Nephron progenitor cell (in vitro differentiated cells): ENCODE data around the gene SLC25A21.

Source experiments
- DNase-seq: peaks from one replicate; pipeline ENCODE4 v3.0.0; 2021
- H3K27ac Mint-ChIP-seq: 2 replicates; pipeline ENCODE4 v1.8.0; 2021; ENCODE audit warnings: mild to moderate bottlenecking, moderate library complexity, mixed read lengths
- H3K27me3 Mint-ChIP-seq: 2 replicates; pipeline ENCODE4 v1.8.0; 2021; ENCODE audit warnings: mild to moderate bottlenecking, low read depth, mixed read lengths; ENCODE audit not compliant: poor library complexity
- H3K36me3 Mint-ChIP-seq: 2 replicates; pipeline ENCODE4 v1.8.0; 2021; ENCODE audit warnings: low read depth, mixed read lengths
- H3K4me1 Mint-ChIP-seq: 2 replicates; pipeline ENCODE4 v1.8.0; 2021; ENCODE audit warnings: mixed read lengths
- H3K4me3 Mint-ChIP-seq: 2 replicates; pipeline ENCODE4 v1.8.0; 2021; ENCODE audit warnings: mild to moderate bottlenecking, moderate library complexity, mixed read lengths
- H3K9me3 Mint-ChIP-seq: 2 replicates; pipeline ENCODE4 v1.8.0; 2021; ENCODE audit warnings: mild to moderate bottlenecking, moderate library complexity, mixed read lengths
- TF ChIP-seq, protein P1 (sequence below): fragments of 200-600 bp; sonication (generic); IDR thresholded peaks from 2 replicates; pipeline ENCODE4 v1.5.0; 2021; ENCODE audit warnings: antibody characterized with exemption

SLC25A21 gene

DNA sequence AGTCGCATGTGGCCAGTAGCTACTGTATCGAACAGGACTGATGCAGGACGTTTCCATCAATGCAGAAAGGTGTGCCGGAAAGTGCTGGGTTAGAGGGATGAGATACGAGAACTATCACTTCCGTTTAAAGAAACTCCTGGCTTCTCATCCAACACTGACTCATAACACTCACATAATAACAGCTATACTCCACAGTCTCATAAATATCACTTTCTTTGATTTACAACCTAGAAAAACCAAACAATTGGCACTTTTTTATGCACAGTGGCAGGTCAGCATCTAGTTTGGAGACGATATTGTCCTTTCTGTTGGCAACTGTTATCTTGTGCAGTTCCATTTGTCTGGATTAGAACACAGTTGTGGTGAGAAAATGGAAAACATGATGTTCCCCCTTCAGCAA, 43.4 kb downstream of the SLC25A21 start:
- no peak overlapping the region for H3K4me3 Mint-ChIP-seq
- no peak for DNase-seq
- no peaks in the 10 kb centered on the region for H3K27me3 Mint-ChIP-seq
- H3K4me1 Mint-ChIP-seq: peaks cover 10% of the 10 kb centered on the region
- no peaks in the 10 kb centered on the region for H3K9me3 Mint-ChIP-seq
- H3K36me3 Mint-ChIP-seq: no peaks in the 10 kb centered on the region
- no peak overlapping the region for H3K27ac Mint-ChIP-seq
- TF ChIP-seq, protein P1, sequence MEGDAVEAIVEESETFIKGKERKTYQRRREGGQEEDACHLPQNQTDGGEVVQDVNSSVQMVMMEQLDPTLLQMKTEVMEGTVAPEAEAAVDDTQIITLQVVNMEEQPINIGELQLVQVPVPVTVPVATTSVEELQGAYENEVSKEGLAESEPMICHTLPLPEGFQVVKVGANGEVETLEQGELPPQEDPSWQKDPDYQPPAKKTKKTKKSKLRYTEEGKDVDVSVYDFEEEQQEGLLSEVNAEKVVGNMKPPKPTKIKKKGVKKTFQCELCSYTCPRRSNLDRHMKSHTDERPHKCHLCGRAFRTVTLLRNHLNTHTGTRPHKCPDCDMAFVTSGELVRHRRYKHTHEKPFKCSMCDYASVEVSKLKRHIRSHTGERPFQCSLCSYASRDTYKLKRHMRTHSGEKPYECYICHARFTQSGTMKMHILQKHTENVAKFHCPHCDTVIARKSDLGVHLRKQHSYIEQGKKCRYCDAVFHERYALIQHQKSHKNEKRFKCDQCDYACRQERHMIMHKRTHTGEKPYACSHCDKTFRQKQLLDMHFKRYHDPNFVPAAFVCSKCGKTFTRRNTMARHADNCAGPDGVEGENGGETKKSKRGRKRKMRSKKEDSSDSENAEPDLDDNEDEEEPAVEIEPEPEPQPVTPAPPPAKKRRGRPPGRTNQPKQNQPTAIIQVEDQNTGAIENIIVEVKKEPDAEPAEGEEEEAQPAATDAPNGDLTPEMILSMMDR: no peak

DNA sequence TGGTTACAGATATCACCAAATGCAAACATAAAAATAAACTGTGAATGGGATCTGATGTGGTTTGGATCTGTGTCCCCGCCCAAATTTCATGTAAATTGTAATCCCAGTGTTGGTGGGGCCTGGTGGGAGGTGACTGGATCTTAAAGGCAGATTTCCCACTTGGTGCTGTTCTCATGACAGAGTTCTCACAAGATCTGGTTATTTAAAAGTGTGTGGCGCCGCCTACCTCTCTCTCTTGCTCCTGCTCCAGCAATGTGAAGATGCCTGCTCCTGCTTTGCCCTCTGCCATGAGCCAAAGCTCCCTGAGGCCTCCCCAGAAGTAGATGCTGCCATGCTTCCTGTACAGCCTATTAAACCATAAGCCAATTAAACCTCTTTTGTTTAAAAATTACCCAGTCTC, 47.8 kb downstream of the SLC25A21 start:
- H3K4me3 Mint-ChIP-seq: no peak overlapping the region
- peaks cover 7% of the 10 kb centered on the region for H3K9me3 Mint-ChIP-seq
- H3K27me3 Mint-ChIP-seq: no peaks in the 10 kb centered on the region
- no peak for DNase-seq
- H3K4me1 Mint-ChIP-seq: peaks cover 7% of the 10 kb centered on the region
- TF ChIP-seq, protein P1: no peak
- H3K27ac Mint-ChIP-seq: no peak overlapping the region
- H3K36me3 Mint-ChIP-seq: peaks cover 8% of the 10 kb centered on the region

DNA sequence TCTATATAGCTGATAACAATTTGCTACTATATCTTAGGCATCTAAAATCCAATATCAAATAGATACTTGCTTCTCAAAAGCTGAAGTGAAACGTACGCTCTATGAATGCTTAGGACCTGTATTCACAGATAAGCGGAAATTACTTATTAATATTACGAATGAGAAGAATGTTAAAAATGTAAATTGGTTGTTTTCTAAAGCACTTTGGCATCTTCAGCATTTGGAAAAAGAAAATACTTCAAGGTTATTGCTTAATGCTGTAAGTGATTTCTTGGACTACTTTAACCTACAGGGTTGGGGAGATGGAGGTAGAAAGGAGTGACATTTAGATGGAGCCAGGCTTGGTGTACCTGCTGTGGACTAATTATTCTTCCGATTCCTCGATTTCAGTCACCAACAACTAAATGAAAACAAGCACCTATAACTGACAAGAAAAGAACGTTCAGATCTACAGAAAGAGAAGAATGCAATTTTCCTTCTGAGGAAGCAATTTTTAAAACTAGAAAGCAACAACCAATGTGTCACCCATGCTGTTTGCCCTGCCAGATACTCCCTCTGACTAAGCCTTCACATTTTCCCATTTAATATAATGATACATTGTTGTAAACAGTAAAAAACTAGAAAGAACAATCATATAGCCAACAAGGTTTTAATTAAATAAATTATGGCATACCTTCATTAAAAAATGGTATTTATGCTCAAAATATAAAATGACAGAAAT, 49.3 kb downstream of the SLC25A21 start:
- Mint-ChIP-seq H3K27ac (no peak overlapping the region), H3K9me3 (peaks cover 11% of the 10 kb centered on the region), H3K27me3 (no peaks in the 10 kb centered on the region), H3K36me3 (peaks cover 12% of the 10 kb centered on the region), H3K4me3 (no peak overlapping the region), H3K4me1 (peaks cover 9% of the 10 kb centered on the region)
- DNase-seq: no peak
- TF ChIP-seq, protein P1: no peak

DNA sequence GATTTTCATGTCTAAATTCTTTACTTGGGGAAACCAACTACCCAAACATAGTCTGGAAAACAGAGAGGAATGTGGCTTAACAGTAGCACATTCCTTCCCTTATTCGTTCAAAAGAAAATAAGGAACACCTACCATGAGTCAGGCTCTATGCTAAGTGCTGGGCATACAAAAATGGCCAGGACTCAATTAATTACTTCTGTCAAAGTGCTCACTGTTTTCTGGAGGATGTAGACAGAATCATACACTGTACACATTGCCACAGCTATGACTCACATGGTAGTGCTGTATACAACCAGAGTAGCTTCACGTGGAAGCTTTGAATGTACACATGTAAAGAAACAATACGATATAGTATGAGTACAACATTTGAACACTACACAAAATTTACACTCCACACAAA, 50.1 kb downstream of the SLC25A21 start:
- TF ChIP-seq, protein P1: no peak
- H3K4me1 Mint-ChIP-seq: peaks cover 17% of the 10 kb centered on the region
- H3K4me3 Mint-ChIP-seq: no peak overlapping the region
- peaks cover 13% of the 10 kb centered on the region for H3K9me3 Mint-ChIP-seq
- peaks cover 14% of the 10 kb centered on the region for H3K36me3 Mint-ChIP-seq
- no peak for DNase-seq
- H3K27ac Mint-ChIP-seq: no peak overlapping the region
- no peaks in the 10 kb centered on the region for H3K27me3 Mint-ChIP-seq

DNA sequence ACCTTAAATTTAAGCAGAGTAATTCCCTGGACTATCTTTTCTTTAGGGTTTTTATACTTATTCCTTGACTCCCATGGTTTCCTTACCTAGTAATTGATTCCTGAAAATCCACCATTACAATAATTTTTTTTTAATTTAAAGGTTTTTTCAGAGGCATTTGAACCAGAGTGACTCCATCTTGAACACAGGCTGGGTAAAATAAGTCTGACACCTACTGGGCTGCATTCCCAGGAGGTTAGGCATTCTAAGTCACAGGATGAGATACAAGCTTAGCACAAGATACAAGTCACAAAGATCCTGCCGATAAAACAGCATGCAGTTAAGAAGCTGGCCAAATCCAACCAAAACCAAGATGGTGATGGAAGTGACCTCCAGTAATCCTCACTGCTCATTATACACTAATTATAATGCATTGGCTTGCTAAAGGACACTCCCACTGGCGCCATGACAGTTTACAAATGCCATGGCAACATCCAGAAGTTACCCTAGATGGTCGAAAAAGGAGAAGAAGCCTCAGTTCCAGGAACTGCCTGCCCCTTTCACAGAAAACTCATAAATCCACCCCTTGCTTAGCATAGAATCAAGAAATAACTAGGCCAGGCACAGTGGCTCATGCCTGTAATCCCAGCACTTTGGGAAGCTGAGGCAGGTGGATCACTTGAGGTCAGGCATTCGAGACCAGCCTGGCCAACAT, 53.6 kb downstream of the SLC25A21 start:
- Mint-ChIP-seq H3K4me3 (no peak overlapping the region), H3K9me3 (peaks cover 13% of the 10 kb centered on the region), H3K4me1 (peaks cover 34% of the 10 kb centered on the region), H3K27ac (no peak overlapping the region), H3K27me3 (no peaks in the 10 kb centered on the region), H3K36me3 (peaks cover 18% of the 10 kb centered on the region)
- TF ChIP-seq, protein P1: no peak
- no peak for DNase-seq
